HepG2 (cell line): ENCODE measurements around the gene PSENEN. TPM values are rescaled to one million over a fixed set of nuclear protein-coding genes. Genes with fewer than 3 reads are reported as not detected.

ENCODE experiments used
- ESRRA ChIP-seq: sonication (generic); formaldehyde crosslinking; IDR thresholded peaks from 2 replicates; pipeline ENCODE4 v1.5.1; 2020; ENCODE audit warnings: mild to moderate bottlenecking, low read depth, missing genetic modification reagents
- GTF2F1 ChIP-seq: fragments of 150-350 bp; IDR thresholded peaks from 2 replicates; pipeline ENCODE4 v1.6.1; 2014; ENCODE audit warnings: low read length
- HIVEP1 ChIP-seq: sonication (generic); formaldehyde crosslinking; IDR thresholded peaks from 2 replicates; pipeline ENCODE4 v1.4.0; 2020; ENCODE audit warnings: mild to moderate bottlenecking, missing genetic modification reagents
- MBNL3 ChIP-seq: fragments of 250-450 bp; sonication (Bioruptor Pico); conservative IDR thresholded peaks from 2 replicates; pipeline ENCODE4 v1.8.0; 2022; ENCODE audit warnings: mild to moderate bottlenecking, inconsistent platforms
- MXI1 ChIP-seq: IDR thresholded peaks from 3 replicates; pipeline ENCODE4 v1.6.1; 2012; ENCODE audit warnings: low read depth, low read length, inconsistent platforms, borderline replicate concordance
- NFKB2 ChIP-seq: sonication (generic); formaldehyde crosslinking; IDR thresholded peaks from 2 replicates; pipeline ENCODE4 v1.4.0; 2020; ENCODE audit warnings: missing genetic modification reagents, borderline replicate concordance
- PAWR ChIP-seq: sonication (generic); formaldehyde crosslinking; IDR thresholded peaks from 2 replicates; pipeline ENCODE4 v1.4.0; 2020; ENCODE audit warnings: missing genetic modification reagents, mild to moderate bottlenecking, borderline replicate concordance
- POLR2A ChIP-seq, 2 experiments: IDR thresholded peaks; 2 replicates each; pipeline ENCODE4 v1.6.1; 2011; ENCODE audit warnings: low read depth in 2 of 2, low read length in 2 of 2, mild to moderate bottlenecking in 1 of 2, moderate library complexity in 1 of 2; ENCODE audit not compliant: insufficient read depth in 1 of 2
- POLR2AphosphoS5 ChIP-seq: IDR thresholded peaks from 2 replicates; pipeline ENCODE4 v1.6.1; 2012; ENCODE audit warnings: low read depth, low read length
- RARG ChIP-seq: sonication (generic); formaldehyde crosslinking; IDR thresholded peaks from 2 replicates; pipeline ENCODE4 v1.4.0; 2020; ENCODE audit warnings: low read depth, mild to moderate bottlenecking, missing genetic modification reagents
- SCMH1 ChIP-seq: sonication (generic); formaldehyde crosslinking; IDR thresholded peaks from 2 replicates; pipeline ENCODE4 v1.9.0; 2021; ENCODE audit warnings: missing genetic modification reagents, mild to moderate bottlenecking, borderline replicate concordance
- SP1 ChIP-seq, 2 experiments: fragments of 450-650 bp in 1 of 2; sonication (generic) in 1 of 2; formaldehyde crosslinking in 1 of 2; IDR thresholded peaks; 2 replicates each; pipeline versions ENCODE4 v1.4.0 to v1.6.1; 2016 to 2020; ENCODE audit warnings: missing genetic modification reagents in 1 of 2
- STAT5B ChIP-seq: sonication (generic); formaldehyde crosslinking; IDR thresholded peaks from 2 replicates; pipeline ENCODE4 v1.4.0; 2020; ENCODE audit warnings: missing genetic modification reagents
- XRCC5 ChIP-seq: fragments of 200-400 bp; formaldehyde crosslinking; optimal IDR thresholded peaks from 2 replicates; pipeline ENCODE3; 2017; ENCODE audit warnings: mild to moderate bottlenecking, low read length
- ZNF501 ChIP-seq: sonication (generic); formaldehyde crosslinking; IDR thresholded peaks from 2 replicates; pipeline ENCODE4 v1.5.1; 2020; ENCODE audit warnings: mild to moderate bottlenecking, moderate library complexity, missing genetic modification reagents
- ZNF713 ChIP-seq: sonication (generic); formaldehyde crosslinking; IDR thresholded peaks from 2 replicates; pipeline ENCODE4 v1.4.0; 2020; ENCODE audit warnings: mild to moderate bottlenecking, missing genetic modification reagents
- ZNF724P ChIP-seq: sonication (generic); formaldehyde crosslinking; IDR thresholded peaks from 2 replicates; pipeline ENCODE4 v1.8.0; 2022; ENCODE audit warnings: missing genetic modification reagents, borderline replicate concordance
- ZNF773 ChIP-seq: sonication (generic); formaldehyde crosslinking; IDR thresholded peaks from 2 replicates; pipeline ENCODE4 v1.4.0; 2020; ENCODE audit warnings: missing genetic modification reagents, borderline replicate concordance
- ZNF776 ChIP-seq: sonication (generic); formaldehyde crosslinking; IDR thresholded peaks from 2 replicates; pipeline ENCODE4 v1.4.0; 2020; ENCODE audit warnings: mild to moderate bottlenecking, missing genetic modification reagents
- ZNF839 ChIP-seq: sonication (generic); formaldehyde crosslinking; IDR thresholded peaks from 2 replicates; pipeline ENCODE4 v1.4.0; 2020; ENCODE audit warnings: missing genetic modification reagents, mild to moderate bottlenecking, borderline replicate concordance
- polyA plus RNA-seq, 8 experiments: library from polyadenylated mRNA; depleted of rRNA in 3 of 8; stranded (reverse) in 7 of 8; unstranded in 1 of 8; fragments of >200 nt; fragmentation: Illumina TruSeq in 4 of 8; extraction: Trizol in 4 of 8; gene quantifications; 2 replicates each; pipeline versions ENCODE4 v1.2.1 to v1.2.3, GENCODE V29; 2011 to 2016; ENCODE audit warnings: low read depth in 4 of 8, missing spikeins in 1 of 8, mixed read lengths in 1 of 8; ENCODE audit not compliant: insufficient read depth in 1 of 8
- total RNA-seq, 5 experiments: library from RNA; depleted of rRNA; stranded (reverse); fragments of >200 nt; fragmentation: Illumina TruSeq; extraction: Trizol; gene quantifications; 2 replicates each; pipeline ENCODE4 v1.2.3, GENCODE V29; 2016; ENCODE audit warnings: low read depth in 1 of 5
- TF ChIP-seq, protein P1 (sequence below): sonication (generic); formaldehyde crosslinking; IDR thresholded peaks from 2 replicates; pipeline ENCODE4 v1.4.0; 2020; ENCODE audit warnings: missing genetic modification reagents
- TF ChIP-seq, protein P2 (sequence below): sonication (generic); formaldehyde crosslinking; IDR thresholded peaks from 2 replicates; pipeline ENCODE4 v1.4.0; 2020; ENCODE audit warnings: missing genetic modification reagents, borderline replicate concordance

PSENEN gene
- total and polyA plus RNA-seq, 2 of the 13 experiments (the other 11 are each of a cell fraction or from before 2014, with no cell fraction given): 16.9 to 34.2 TPM

DNA sequence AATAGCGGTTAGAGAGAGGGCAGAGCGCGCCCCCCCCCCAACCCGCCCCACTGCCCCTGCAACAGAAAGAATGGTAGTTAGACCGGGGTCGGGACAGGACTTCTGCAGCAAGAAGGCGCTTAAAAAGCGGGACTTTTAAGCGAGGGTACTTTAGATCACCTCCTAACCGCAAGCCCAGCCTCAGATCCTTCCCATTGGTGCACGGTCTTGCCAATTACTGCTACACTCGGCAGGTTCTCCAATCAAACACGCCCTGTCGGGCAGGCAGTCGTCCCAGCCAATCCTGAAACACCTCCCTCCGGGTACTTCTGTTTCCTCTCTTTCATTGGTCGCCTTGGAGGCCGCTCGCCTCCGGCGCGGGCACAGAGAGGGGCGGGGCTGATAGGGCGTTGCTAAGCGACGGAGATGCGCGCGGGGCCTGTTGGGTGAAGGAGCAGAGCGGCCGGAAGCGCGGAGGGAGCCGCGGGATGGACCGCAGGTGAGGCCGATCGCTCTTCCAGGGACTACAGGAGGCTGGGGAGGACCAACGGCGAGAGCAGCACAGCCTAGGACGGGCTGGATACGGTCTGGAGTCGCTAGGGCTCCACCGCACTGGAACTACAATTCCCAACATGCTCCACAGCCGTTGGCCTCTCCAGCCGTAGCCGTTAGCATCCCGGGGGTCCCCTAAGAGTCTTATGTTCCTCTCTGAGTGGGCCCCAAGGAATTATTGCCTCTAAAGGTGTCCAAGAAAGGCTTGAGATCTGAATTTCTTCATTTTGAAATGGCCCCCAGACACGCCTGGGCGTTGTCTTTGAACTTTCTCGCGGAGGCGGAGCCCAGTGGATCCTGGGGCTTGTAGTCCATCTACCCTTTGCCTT is 12.5 kb downstream of the PSENEN start, which contains the start of gene PROSER3 (continued):
- TF ChIP-seq, protein P1, sequence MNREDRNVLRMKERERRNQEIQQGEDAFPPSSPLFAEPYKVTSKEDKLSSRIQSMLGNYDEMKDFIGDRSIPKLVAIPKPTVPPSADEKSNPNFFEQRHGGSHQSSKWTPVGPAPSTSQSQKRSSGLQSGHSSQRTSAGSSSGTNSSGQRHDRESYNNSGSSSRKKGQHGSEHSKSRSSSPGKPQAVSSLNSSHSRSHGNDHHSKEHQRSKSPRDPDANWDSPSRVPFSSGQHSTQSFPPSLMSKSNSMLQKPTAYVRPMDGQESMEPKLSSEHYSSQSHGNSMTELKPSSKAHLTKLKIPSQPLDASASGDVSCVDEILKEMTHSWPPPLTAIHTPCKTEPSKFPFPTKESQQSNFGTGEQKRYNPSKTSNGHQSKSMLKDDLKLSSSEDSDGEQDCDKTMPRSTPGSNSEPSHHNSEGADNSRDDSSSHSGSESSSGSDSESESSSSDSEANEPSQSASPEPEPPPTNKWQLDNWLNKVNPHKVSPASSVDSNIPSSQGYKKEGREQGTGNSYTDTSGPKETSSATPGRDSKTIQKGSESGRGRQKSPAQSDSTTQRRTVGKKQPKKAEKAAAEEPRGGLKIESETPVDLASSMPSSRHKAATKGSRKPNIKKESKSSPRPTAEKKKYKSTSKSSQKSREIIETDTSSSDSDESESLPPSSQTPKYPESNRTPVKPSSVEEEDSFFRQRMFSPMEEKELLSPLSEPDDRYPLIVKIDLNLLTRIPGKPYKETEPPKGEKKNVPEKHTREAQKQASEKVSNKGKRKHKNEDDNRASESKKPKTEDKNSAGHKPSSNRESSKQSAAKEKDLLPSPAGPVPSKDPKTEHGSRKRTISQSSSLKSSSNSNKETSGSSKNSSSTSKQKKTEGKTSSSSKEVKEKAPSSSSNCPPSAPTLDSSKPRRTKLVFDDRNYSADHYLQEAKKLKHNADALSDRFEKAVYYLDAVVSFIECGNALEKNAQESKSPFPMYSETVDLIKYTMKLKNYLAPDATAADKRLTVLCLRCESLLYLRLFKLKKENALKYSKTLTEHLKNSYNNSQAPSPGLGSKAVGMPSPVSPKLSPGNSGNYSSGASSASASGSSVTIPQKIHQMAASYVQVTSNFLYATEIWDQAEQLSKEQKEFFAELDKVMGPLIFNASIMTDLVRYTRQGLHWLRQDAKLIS (CRISPR knock-in tag): no peak
- no peak for TF ChIP-seq STAT5B (CRISPR knock-in tag)
- 0 out of 2 replicates have a peak, but pooled peaks have one; percentile 56 for TF ChIP-seq ZNF773 (CRISPR knock-in tag)
- TF ChIP-seq GTF2F1: no peak
- TF ChIP-seq POLR2AphosphoS5: peak; percentile 54
- TF ChIP-seq POLR2A (IDR thresholded peaks at IDR 0.05; ENCODE audit: insufficient read depth in 1 of 2, low read depth in 2 of 2, low read length in 2 of 2): peak; percentile 72 to 77
- peak; percentile 42; the same call in 1 of the 2 replicates for TF ChIP-seq ZNF839 (CRISPR knock-in tag)
- peak; percentile 87; the same call in 2 of the 3 replicates for TF ChIP-seq MXI1
- no peak for TF ChIP-seq ZNF724P (CRISPR knock-in tag)
- TF ChIP-seq HIVEP1 (CRISPR knock-in tag): no peak
- TF ChIP-seq RARG (CRISPR knock-in tag): no peak
- TF ChIP-seq, protein P2, sequence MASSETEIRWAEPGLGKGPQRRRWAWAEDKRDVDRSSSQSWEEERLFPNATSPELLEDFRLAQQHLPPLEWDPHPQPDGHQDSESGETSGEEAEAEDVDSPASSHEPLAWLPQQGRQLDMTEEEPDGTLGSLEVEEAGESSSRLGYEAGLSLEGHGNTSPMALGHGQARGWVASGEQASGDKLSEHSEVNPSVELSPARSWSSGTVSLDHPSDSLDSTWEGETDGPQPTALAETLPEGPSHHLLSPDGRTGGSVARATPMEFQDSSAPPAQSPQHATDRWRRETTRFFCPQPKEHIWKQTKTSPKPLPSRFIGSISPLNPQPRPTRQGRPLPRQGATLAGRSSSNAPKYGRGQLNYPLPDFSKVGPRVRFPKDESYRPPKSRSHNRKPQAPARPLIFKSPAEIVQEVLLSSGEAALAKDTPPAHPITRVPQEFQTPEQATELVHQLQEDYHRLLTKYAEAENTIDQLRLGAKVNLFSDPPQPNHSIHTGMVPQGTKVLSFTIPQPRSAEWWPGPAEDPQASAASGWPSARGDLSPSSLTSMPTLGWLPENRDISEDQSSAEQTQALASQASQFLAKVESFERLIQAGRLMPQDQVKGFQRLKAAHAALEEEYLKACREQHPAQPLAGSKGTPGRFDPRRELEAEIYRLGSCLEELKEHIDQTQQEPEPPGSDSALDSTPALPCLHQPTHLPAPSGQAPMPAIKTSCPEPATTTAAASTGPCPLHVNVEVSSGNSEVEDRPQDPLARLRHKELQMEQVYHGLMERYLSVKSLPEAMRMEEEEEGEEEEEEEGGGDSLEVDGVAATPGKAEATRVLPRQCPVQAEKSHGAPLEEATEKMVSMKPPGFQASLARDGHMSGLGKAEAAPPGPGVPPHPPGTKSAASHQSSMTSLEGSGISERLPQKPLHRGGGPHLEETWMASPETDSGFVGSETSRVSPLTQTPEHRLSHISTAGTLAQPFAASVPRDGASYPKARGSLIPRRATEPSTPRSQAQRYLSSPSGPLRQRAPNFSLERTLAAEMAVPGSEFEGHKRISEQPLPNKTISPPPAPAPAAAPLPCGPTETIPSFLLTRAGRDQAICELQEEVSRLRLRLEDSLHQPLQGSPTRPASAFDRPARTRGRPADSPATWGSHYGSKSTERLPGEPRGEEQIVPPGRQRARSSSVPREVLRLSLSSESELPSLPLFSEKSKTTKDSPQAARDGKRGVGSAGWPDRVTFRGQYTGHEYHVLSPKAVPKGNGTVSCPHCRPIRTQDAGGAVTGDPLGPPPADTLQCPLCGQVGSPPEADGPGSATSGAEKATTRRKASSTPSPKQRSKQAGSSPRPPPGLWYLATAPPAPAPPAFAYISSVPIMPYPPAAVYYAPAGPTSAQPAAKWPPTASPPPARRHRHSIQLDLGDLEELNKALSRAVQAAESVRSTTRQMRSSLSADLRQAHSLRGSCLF (CRISPR knock-in tag): no peak
- TF ChIP-seq MBNL3 (CRISPR knock-in tag): no peak
- TF ChIP-seq SCMH1 (CRISPR knock-in tag): no peak
- TF ChIP-seq XRCC5: peak; percentile 25
- no peak for TF ChIP-seq NFKB2 (CRISPR knock-in tag)
- TF ChIP-seq ZNF776: no peak
- peak; percentile 24; the same call in 1 of the 2 replicates for TF ChIP-seq ESRRA (CRISPR knock-in tag)
- no peak for TF ChIP-seq ZNF713 (CRISPR knock-in tag)
- TF ChIP-seq PAWR: no peak
- peak; percentile 42; the same call in 1 of the 2 replicates for TF ChIP-seq ZNF501
- TF ChIP-seq SP1 (IDR thresholded peaks at IDR 0.05): no peak
- peak; percentile 72 for TF ChIP-seq SP1 (CRISPR knock-in tag; IDR thresholded peaks at IDR 0.05)
